H1 (cell line): Measurements from ENCODE around the gene DIS3L. TPM values are rescaled to one million over a fixed set of nuclear protein-coding genes. Genes with fewer than 3 reads are reported as not detected.

Experiments used
- SIN3A ChIP-seq, 2 experiments: IDR thresholded peaks in 1 of 2; conservative IDR thresholded peaks in 1 of 2; 2 replicates each; pipeline ENCODE4 v1.6.1; 2011 to 2012; ENCODE audit warnings: low read length in 2 of 2, improper control_type of control experiment in 1 of 2, low read depth in 1 of 2, mild to moderate bottlenecking in 1 of 2
- TBP ChIP-seq: IDR thresholded peaks from 2 replicates; pipeline ENCODE4 v1.6.1; 2011; ENCODE audit warnings: low read depth, low read length, improper control_type of control experiment
- polyA plus RNA-seq, 7 experiments: library from polyadenylated mRNA; depleted of rRNA in 3 of 7; stranded (reverse) in 5 of 7; unstranded in 2 of 7; fragments of >200 nt in 5 of 7; fragments of 200-250 nt in 2 of 7; gene quantifications; 1 replicate in 5 of 7; 2 replicates in 1 of 7; 4 replicates in 1 of 7; pipeline versions ENCODE4 v1.2.1 to v1.2.3, GENCODE V29; 2011 to 2013; ENCODE audit warnings: missing spikeins in 2 of 7, mixed read lengths in 2 of 7
- total RNA-seq: library from RNA; stranded (reverse); fragmentation: NEBNext Ultra II Directional; extraction: Animal tissue kit (Norgen Biotek cat#: 25700); gene quantifications from 2 replicates; pipeline ENCODE4 v1.2.1, GENCODE V29; 2021
- TF ChIP-seq, protein P1 (sequence below): fragments of 300-600 bp; sonication (generic); IDR thresholded peaks from 2 replicates; pipeline ENCODE4 v1.7.1; 2012; ENCODE audit warnings: low read length, moderate library complexity, mild to moderate bottlenecking, inconsistent platforms; ENCODE audit not compliant: insufficient replicate concordance

Gene DIS3L
- total and polyA plus RNA-seq, 2 of the 8 experiments (the other 6 are each of a cell fraction or from before 2014, with no cell fraction given) = 8.7 to 25.0 TPM

- TF ChIP-seq, protein P1, sequence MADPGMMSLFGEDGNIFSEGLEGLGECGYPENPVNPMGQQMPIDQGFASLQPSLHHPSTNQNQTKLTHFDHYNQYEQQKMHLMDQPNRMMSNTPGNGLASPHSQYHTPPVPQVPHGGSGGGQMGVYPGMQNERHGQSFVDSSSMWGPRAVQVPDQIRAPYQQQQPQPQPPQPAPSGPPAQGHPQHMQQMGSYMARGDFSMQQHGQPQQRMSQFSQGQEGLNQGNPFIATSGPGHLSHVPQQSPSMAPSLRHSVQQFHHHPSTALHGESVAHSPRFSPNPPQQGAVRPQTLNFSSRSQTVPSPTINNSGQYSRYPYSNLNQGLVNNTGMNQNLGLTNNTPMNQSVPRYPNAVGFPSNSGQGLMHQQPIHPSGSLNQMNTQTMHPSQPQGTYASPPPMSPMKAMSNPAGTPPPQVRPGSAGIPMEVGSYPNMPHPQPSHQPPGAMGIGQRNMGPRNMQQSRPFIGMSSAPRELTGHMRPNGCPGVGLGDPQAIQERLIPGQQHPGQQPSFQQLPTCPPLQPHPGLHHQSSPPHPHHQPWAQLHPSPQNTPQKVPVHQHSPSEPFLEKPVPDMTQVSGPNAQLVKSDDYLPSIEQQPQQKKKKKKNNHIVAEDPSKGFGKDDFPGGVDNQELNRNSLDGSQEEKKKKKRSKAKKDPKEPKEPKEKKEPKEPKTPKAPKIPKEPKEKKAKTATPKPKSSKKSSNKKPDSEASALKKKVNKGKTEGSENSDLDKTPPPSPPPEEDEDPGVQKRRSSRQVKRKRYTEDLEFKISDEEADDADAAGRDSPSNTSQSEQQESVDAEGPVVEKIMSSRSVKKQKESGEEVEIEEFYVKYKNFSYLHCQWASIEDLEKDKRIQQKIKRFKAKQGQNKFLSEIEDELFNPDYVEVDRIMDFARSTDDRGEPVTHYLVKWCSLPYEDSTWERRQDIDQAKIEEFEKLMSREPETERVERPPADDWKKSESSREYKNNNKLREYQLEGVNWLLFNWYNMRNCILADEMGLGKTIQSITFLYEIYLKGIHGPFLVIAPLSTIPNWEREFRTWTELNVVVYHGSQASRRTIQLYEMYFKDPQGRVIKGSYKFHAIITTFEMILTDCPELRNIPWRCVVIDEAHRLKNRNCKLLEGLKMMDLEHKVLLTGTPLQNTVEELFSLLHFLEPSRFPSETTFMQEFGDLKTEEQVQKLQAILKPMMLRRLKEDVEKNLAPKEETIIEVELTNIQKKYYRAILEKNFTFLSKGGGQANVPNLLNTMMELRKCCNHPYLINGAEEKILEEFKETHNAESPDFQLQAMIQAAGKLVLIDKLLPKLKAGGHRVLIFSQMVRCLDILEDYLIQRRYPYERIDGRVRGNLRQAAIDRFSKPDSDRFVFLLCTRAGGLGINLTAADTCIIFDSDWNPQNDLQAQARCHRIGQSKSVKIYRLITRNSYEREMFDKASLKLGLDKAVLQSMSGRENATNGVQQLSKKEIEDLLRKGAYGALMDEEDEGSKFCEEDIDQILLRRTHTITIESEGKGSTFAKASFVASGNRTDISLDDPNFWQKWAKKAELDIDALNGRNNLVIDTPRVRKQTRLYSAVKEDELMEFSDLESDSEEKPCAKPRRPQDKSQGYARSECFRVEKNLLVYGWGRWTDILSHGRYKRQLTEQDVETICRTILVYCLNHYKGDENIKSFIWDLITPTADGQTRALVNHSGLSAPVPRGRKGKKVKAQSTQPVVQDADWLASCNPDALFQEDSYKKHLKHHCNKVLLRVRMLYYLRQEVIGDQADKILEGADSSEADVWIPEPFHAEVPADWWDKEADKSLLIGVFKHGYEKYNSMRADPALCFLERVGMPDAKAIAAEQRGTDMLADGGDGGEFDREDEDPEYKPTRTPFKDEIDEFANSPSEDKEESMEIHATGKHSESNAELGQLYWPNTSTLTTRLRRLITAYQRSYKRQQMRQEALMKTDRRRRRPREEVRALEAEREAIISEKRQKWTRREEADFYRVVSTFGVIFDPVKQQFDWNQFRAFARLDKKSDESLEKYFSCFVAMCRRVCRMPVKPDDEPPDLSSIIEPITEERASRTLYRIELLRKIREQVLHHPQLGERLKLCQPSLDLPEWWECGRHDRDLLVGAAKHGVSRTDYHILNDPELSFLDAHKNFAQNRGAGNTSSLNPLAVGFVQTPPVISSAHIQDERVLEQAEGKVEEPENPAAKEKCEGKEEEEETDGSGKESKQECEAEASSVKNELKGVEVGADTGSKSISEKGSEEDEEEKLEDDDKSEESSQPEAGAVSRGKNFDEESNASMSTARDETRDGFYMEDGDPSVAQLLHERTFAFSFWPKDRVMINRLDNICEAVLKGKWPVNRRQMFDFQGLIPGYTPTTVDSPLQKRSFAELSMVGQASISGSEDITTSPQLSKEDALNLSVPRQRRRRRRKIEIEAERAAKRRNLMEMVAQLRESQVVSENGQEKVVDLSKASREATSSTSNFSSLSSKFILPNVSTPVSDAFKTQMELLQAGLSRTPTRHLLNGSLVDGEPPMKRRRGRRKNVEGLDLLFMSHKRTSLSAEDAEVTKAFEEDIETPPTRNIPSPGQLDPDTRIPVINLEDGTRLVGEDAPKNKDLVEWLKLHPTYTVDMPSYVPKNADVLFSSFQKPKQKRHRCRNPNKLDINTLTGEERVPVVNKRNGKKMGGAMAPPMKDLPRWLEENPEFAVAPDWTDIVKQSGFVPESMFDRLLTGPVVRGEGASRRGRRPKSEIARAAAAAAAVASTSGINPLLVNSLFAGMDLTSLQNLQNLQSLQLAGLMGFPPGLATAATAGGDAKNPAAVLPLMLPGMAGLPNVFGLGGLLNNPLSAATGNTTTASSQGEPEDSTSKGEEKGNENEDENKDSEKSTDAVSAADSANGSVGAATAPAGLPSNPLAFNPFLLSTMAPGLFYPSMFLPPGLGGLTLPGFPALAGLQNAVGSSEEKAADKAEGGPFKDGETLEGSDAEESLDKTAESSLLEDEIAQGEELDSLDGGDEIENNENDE = no peak
- no peak for TF ChIP-seq SIN3A (conservative IDR thresholded peaks at IDR 0.05 in 1 of 2, IDR thresholded peaks at IDR 0.05 in 1 of 2; ENCODE audit: low read depth in 1 of 2, low read length in 2 of 2)
- no peak for TF ChIP-seq TBP
These were observed 9.1 kb upstream of the DIS3L start (continued) for GRCh38 chr15:66284271-66284670.
